Activated CD4-positive, alpha-beta memory T cell treated with anti-CD3 and anti-CD28 coated beads, Interleukin-2, amount 10 ng/mL, durations not matched to agents 7 days and 5 days (primary cell): ENCODE data around the gene CMTM2. TPM values are rescaled to one million over a fixed set of nuclear protein-coding genes. Genes with fewer than 3 reads are reported as not detected.
"Not testable (repeated sequence)": the region's sequence is repeated elsewhere in the genome, so short reads cannot be mapped to it uniquely, and the experiment has no call there.

ENCODE experiments used
- CTCF ChIA-PET: fragments of 350-600 bp; sonication (Branson Sonifier 250); formaldehyde crosslinking; loops from one replicate; lab custom pipeline; 2021; ENCODE audit warnings: antibody characterized with exemption, inconsistent platforms; lab: Charles Lee
- POLR2A ChIA-PET: fragments of 350-600 bp; sonication (Branson Sonifier 250); formaldehyde crosslinking; loops from one replicate; lab custom pipeline; 2021; ENCODE audit warnings: antibody characterized with exemption; lab: Charles Lee
- DNase-seq: peaks from one replicate; pipeline ENCODE4 v3.0.0-alpha.2; 2020
- H3K27ac Mint-ChIP-seq: one replicate; pipeline ENCODE4 v1.8.0; 2021; ENCODE audit warnings: mild to moderate bottlenecking, mixed read lengths
- H3K27me3 Mint-ChIP-seq: one replicate; pipeline ENCODE4 v1.8.0; 2021; ENCODE audit warnings: mixed read lengths
- H3K36me3 Mint-ChIP-seq: one replicate; pipeline ENCODE4 v1.8.0; 2021; ENCODE audit warnings: low read depth, mixed read lengths
- H3K4me1 Mint-ChIP-seq: one replicate; pipeline ENCODE4 v1.8.0; 2021; ENCODE audit warnings: mixed read lengths
- H3K4me3 Mint-ChIP-seq: one replicate; pipeline ENCODE4 v1.8.0; 2021; ENCODE audit warnings: mild to moderate bottlenecking, mixed read lengths
- H3K9me3 Mint-ChIP-seq: one replicate; pipeline ENCODE4 v1.8.0; 2021; ENCODE audit warnings: mixed read lengths
- total RNA-seq, 2 experiments: library from RNA; stranded (reverse); gene quantifications; one replicate each; pipeline ENCODE4 v1.2.3, GENCODE V29; 2021

The CMTM2 gene
- total RNA-seq, 2 experiments from 2014 or later: 0.43 to 0.83 TPM

DNA sequence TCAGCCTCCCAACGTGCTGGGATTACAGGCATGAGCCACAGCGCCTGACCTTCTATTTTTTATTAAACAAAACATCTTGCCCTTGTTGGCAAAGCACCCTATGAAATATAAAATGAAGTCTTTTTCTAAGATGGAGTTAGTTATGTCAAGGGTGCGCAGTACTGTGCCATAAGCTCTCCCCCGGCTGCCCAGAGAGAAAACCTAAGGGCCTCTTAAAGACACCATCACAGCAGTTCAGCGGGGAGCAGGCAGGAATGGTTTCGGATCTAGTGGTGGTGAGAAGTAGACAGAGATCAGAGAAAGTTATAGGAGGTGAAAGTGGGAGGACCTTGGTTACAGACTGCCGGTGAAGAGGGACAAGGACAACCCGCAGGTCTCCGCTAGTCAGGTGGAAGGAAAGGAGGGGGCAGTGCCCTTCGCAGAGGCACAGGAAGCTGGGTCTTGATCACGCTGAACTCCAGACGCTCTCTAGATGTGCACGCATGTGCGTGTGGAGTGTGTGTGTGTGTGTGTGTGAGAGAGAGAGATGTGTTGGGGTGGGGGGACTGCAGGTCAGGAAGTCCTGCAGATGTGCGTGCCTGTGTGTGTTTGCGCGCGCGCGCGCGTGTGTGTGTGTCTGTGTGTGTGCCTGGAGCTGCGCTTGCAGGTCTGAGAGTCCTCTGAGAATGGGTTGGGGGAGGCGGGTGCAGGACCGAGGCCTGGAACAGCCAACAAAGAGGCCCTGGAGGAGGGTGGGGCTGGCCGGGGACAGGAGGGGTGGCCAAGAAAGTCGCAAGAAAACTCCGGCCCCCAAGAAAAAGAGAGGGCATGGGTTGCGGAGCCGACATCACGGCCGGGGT is 24.5 kb downstream of the CMTM2 start:
- Mint-ChIP-seq H3K4me1 (peaks cover 58% of the 10 kb centered on the region), H3K27me3 (no peaks in the 10 kb centered on the region), H3K9me3 (peaks cover 15% of the 10 kb centered on the region), H3K36me3 (peaks cover 36% of the 10 kb centered on the region), H3K27ac (peak overlapping the region; percentile 97), H3K4me3 (peak overlapping the region; percentile 84)
- CTCF ChIA-PET: interaction anchor here (0.9 to 3.4 kb wide), 12 partner anchors 9 to 197 kb away, joined by 3 to 27 read pairs (median 4); partner anchors contain the start of gene CKLF
- DNase-seq: peak; percentile 87
- POLR2A ChIA-PET: interaction anchor here (0.6 to 3.1 kb wide), 19 partner anchors 8 to 271 kb away, joined by 3 to 40 read pairs (median 4); partner anchors contain the start of genes CKLF, CMTM2 and TK2

DNA sequence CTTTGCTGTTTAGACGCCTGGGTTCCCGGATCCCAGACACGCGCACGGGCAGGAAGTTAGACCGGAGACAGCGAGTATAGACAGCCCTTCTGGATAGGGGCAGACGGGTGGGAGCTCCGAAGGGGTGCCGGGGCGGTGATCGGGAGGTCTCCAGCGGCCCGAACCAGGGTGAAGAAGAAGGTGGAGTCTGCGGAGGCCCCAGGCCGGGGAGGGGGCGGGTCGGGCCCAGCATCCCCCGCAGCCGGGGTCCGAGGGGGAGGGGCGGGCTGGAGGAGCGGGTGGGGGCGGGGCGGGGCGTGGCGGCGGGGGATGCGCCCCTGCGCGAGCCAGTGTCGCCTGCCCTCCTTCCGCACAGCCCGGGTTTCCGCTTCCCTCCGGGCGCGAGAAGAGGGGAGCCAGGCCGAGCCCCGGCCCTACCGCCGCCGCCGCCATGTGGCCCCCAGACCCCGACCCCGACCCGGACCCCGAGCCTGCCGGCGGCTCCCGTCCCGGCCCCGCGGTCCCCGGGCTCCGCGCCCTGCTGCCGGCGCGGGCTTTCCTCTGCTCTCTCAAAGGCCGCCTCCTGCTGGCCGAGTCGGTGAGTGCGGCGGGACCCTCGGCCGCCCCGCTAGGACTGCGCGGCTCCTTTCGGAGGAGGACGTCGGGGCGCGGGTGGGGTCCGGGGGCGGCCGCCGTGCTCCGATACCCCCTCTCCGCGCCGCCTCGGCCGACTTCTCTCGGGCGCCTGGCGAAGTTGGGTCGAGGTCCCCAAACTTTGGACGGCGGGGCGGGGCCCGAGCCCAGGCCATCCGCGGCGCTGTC is 25.3 kb downstream of the CMTM2 start, which contains the start of gene CMTM3:
Gene CMTM3, plus strand, starts transcription at position 329 of the 801 bp plus-strand sequence. Its CDS starts 102 bp downstream, at position 431.
- Mint-ChIP-seq H3K4me3 (peak within 1 kb of the TSS; percentile 84), H3K36me3 (peaks cover 39% of the 10 kb centered on the region), H3K9me3 (peaks cover 15% of the 10 kb centered on the region), H3K4me1 (peaks cover 53% of the 10 kb centered on the region), H3K27ac (peak within 1 kb of the TSS; percentile 97), H3K27me3 (no peaks in the 10 kb centered on the region)
- ChIA-PET CTCF (interaction anchor here (0.9 to 3.4 kb wide), 13 partner anchors 10 to 198 kb away, joined by 3 to 27 read pairs (median 4); partner anchors contain the start of gene CKLF), POLR2A (interaction anchor here (1.1 to 3.1 kb wide), 16 partner anchors 15 to 270 kb away, joined by 3 to 40 read pairs (median 4); partner anchors contain the start of genes CKLF, CMTM2 and TK2)
- peak; percentile 77 for DNase-seq

DNA sequence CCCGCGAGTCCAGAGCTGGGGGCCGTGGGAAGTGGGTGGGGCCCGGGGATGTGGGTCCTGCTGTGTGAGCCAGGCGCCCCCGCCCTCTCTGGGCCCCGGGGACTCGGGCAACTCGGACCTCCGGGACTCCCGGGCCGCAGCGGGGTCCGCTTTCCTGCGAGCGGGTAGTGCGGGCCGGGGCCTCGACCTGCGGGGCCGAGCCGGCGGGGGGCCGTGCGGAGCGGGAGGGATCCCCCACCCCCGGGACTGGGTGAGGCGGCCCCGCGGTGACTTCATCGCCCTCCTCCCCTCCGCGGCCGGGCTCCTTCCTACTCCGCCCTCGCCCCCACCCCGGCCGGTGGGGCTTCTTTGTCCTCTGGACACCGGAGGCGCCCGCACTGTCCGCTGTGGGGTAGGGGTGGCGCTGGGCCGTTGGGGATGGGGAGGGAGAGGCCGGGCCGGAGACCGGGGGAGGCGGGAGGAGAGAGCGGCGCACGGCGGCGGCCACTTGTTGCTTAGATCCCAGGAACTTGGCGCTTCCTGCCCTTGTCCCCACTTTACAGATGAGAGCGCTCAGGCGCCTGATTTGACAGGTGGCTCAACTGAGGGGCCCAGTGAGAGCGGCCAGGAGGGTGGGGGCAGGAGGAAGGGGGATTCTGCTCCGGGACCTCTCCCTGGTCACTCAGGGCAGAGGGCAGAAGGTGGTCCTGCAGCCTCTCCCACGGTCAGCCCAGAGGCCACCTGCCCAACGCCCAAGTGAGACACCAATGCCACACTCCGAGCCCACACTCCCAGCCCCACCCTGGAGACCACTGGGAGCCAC is 26.1 kb downstream of the CMTM2 start:
- H3K27ac Mint-ChIP-seq: peak overlapping the region; percentile 71
- ChIA-PET CTCF (interaction anchor here (1.2 to 3.6 kb wide), 5 partner anchors 15 to 198 kb away, joined by 3 to 44 read pairs (median 10); no protein-coding TSS in a partner anchor), POLR2A (interaction anchor here (1.8 to 3.1 kb wide), 6 partner anchors 8 to 83 kb away, joined by 9 to 40 read pairs (median 28); partner anchors contain the start of genes CKLF and TK2)
- DNase-seq: peak; percentile 58
- peaks cover 44% of the 10 kb centered on the region for H3K36me3 Mint-ChIP-seq
- peak overlapping the region; percentile 71 for H3K4me3 Mint-ChIP-seq
- H3K27me3 Mint-ChIP-seq: no peaks in the 10 kb centered on the region
- H3K9me3 Mint-ChIP-seq: peaks cover 12% of the 10 kb centered on the region
- peaks cover 55% of the 10 kb centered on the region for H3K4me1 Mint-ChIP-seq

DNA sequence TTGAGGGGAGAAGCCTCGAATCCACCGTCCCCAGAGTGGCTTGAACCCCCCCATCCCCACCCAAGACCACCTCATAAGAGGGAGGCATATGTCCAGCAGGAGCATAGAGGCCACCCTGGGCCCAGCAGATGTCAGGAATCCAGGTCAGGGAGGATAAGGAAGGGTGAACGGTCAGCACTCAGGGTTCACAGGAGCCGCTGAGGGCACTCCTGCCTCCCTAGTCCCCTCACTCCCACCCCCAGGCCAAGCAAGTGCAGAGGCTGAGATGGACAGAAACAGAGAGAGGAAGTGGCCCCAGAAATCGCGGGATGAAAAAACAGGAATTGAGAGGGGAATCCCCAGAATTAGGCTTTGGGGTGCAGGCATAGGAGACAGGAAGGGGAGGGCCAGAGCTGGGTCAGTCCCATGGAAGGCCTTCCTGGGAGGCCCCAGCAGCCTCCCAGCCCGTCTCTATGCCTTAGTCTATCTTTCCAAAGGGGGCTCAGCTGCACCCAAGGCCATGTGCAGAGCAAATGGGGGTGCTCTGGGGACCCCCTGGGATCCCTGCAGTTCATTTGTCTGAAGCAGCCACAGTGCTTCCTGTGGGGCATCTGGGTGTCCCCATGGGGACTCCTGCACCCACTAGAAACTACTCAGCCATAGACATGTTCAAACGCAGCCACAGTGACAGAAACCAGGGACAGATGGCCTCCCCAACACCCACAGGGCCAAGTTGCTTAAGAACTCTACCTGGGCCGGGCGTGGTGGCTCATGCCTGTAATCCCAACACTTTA is 26.9 kb downstream of the CMTM2 start:
- peaks cover 49% of the 10 kb centered on the region for H3K4me1 Mint-ChIP-seq
- POLR2A ChIA-PET: interaction anchor here (2.0 kb wide), 1 partner anchor 9 kb away, joined by 9 read pairs; no protein-coding TSS in a partner anchor

DNA sequence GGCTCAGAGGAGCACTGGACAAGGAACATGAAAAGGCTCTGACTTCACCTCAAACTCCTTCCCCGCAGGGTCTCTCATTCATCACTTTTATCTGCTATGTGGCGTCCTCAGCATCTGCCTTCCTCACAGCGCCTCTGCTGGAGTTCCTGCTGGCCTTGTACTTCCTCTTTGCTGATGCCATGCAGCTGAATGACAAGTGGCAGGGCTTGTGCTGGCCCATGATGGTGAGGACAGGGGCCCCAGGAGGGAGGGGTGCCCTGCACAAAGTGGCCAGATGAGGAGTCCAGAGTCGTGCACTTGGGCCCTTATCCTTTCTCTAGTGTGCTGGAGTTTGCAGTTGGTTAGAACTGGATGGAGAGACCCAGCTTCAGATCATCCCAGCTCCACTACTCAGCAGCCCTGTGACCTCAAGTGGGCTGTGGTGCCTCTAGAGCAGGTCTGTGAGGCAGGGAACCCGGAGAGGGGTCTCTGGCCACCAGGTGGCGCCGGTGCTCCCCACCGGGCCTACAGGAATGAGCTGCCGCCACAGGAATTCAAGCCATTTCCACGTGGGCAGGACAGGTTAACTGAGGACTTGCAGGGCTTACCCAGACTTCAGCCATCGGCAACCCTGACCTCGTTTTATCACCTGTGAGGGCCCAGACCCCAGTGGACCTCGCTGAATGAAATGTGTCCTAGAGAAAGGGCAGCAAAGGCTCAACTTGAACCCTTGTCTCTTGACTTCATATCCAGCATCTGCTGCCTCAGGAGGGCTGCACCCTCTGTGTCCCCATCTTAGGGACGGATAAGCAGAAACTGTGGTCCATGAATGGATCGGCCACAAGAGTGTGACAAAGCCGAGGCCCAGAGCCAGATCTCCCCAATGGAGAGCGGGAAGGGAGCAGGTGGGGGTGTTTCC is 29.2 kb downstream of the CMTM2 start:
- peak overlapping the region; percentile 17 for H3K4me3 Mint-ChIP-seq
- POLR2A ChIA-PET: interaction anchor here (0.9 to 3.0 kb wide), 10 partner anchors 10 to 259 kb away, joined by 3 to 13 read pairs (median 4); partner anchors contain the start of gene CKLF
- H3K9me3 Mint-ChIP-seq: no peaks in the 10 kb centered on the region

More for the DNA sequence above, 26.9 kb downstream of the CMTM2 start:
- no peaks in the 10 kb centered on the region for H3K27me3 Mint-ChIP-seq
- peak overlapping the region; percentile 71 for H3K4me3 Mint-ChIP-seq
- H3K9me3 Mint-ChIP-seq: peaks cover 6% of the 10 kb centered on the region
- peak overlapping the region; percentile 71 for H3K27ac Mint-ChIP-seq
- CTCF ChIA-PET: interaction anchor here (1.3 to 5.1 kb wide), 3 partner anchors 43 to 265 kb away, joined by 4 to 44 read pairs (median 35); no protein-coding TSS in a partner anchor
- H3K36me3 Mint-ChIP-seq: peaks cover 45% of the 10 kb centered on the region
- DNase-seq: no peak

DNA sequence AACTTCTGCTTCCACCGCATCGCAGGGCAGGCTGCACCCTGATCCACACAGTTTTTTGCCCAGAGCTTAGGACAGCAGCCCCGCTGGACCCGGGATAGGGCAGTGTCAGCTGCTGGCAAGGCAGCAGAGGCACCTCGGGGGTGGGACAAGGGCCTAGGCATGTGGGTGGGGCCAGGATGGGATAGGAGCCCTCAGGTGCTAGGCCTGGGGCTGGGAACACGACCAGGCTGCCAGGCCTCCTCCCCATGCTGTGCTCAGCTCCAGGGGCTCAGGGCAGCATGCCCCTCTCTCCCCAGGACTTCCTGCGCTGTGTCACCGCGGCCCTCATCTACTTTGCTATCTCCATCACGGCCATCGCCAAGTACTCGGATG is 29.9 kb downstream of the CMTM2 start:
- Mint-ChIP-seq H3K4me3 (no peak overlapping the region), H3K27me3 (no peaks in the 10 kb centered on the region), H3K4me1 (peaks cover 38% of the 10 kb centered on the region), H3K27ac (no peak overlapping the region), H3K9me3 (no peaks in the 10 kb centered on the region), H3K36me3 (peaks cover 58% of the 10 kb centered on the region)
- ChIA-PET POLR2A (interaction anchor here (0.9 to 3.0 kb wide), 9 partner anchors 9 to 259 kb away, joined by 3 to 13 read pairs (median 4); partner anchors contain the start of gene CKLF), CTCF (interaction anchor here (0.5 to 5.1 kb wide), 39 partner anchors 8 to 264 kb away, joined by 3 to 44 read pairs (median 5); partner anchors contain the start of gene CKLF)
- no peak for DNase-seq

More for the DNA sequence above, 29.2 kb downstream of the CMTM2 start:
- CTCF ChIA-PET: interaction anchor here (0.5 to 5.1 kb wide), 42 partner anchors 9 to 265 kb away, joined by 3 to 44 read pairs (median 4); partner anchors contain the start of gene CKLF
- no peaks in the 10 kb centered on the region for H3K27me3 Mint-ChIP-seq
- DNase-seq: peak; percentile 82
- H3K36me3 Mint-ChIP-seq: peaks cover 61% of the 10 kb centered on the region
- peak overlapping the region; percentile 75 for H3K27ac Mint-ChIP-seq
- peaks cover 44% of the 10 kb centered on the region for H3K4me1 Mint-ChIP-seq

DNA sequence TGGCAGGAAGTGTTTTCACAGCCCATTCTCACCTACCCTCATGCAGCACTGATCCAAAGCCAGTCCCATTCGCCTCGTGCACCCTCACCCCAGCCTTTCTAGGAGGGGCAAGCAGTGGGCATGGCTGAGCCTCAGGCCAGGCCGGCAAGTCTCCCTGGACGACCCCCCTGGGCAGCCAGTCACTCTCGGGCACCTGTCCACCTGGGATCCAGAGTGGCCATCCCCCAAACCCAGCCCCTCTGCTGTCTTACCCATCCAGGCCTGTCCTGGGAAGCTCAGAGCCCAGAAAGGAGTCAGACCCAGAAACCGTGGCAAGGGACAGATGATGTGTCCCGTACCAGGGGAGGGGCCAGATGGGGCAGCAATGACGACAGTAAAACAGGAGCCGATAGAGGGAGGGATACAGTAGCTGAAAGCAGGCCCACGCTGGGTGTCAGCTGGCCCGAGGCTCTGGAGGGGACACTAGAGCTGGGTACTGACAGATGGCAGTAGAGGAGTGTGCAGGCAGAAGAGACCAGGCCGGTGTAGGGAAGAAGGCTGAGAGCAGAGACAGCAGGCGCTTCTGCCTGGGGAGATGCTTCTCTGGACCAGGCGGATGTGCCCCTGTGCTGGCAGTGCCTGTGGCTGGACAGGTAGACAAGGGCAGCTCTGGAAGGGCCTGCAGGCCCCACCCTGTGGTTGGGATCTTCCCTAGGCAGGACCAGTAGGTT is 31.0 kb downstream of the CMTM2 start:
- no peaks in the 10 kb centered on the region for H3K27me3 Mint-ChIP-seq
- peaks cover 58% of the 10 kb centered on the region for H3K36me3 Mint-ChIP-seq
- H3K9me3 Mint-ChIP-seq: no peaks in the 10 kb centered on the region
- ChIA-PET CTCF (interaction anchor here (1.4 to 5.1 kb wide), 4 partner anchors 10 to 42 kb away, joined by 3 to 35 read pairs (median 16); no protein-coding TSS in a partner anchor), POLR2A (no interaction called here)
- peak overlapping the region; percentile 6 for H3K27ac Mint-ChIP-seq
- H3K4me3 Mint-ChIP-seq: no peak overlapping the region
- DNase-seq: no peak
- peaks cover 35% of the 10 kb centered on the region for H3K4me1 Mint-ChIP-seq

DNA sequence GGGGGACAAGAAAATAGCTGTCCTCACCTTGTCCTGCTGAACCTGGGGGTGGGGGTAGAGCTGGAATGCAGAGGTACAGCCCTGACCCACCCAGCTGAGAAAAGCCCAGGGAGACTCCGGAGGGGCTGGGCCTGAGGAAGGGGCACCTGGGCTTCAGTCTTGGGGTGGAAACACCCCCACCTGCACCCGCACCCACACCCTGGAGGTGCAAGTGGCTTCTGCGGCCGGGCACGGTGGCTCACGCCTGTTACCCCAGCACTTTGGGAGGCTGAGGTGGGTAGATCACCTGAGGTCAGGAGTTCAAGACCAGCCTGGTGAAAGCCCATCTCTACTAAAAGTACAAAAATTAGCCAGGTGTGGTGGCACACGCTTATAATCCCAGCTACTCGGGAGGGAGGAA is 32.6 kb downstream of the CMTM2 start:
- DNase-seq, H3K4me3 Mint-ChIP-seq, H3K27ac Mint-ChIP-seq, H3K27me3 Mint-ChIP-seq, H3K9me3 Mint-ChIP-seq: not testable (repeated sequence)
- ChIA-PET CTCF (interaction anchor here (1.4 kb wide), 1 partner anchor 22 kb away, joined by 3 read pairs; no protein-coding TSS in a partner anchor), POLR2A (interaction anchor here (0.9 kb wide), 1 partner anchor 15 kb away, joined by 3 read pairs; no protein-coding TSS in a partner anchor)
- Mint-ChIP-seq H3K4me1 (peaks cover 25% of the 10 kb centered on the region), H3K36me3 (peaks cover 55% of the 10 kb centered on the region)

DNA sequence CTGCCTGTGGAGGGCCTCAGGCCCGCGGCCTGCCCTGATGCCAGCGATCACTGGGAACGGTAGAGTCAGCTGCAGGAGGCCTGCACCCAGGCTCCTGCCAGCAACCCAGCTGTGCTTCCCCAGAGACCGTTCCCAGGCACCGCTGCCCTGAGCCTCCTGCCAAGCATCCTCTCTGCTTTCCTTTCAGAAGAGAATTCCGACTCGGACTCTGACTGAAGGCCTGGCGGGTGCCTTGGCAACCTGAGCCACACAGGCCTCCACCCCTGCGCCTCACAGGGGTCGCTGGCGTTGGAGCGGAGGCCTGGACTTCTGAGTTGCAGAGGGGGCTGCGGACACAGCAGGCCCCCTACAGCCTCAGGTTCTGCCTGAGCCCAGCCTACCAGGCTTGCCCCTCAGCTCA is 33.2 kb downstream of the CMTM2 start:
- no peak for DNase-seq
- CTCF ChIA-PET: no interaction called here
- H3K27me3 Mint-ChIP-seq: no peaks in the 10 kb centered on the region
- POLR2A ChIA-PET: no interaction called here
- no peak overlapping the region for H3K27ac Mint-ChIP-seq
- H3K4me3 Mint-ChIP-seq: no peak overlapping the region
- peaks cover 20% of the 10 kb centered on the region for H3K4me1 Mint-ChIP-seq
- no peaks in the 10 kb centered on the region for H3K9me3 Mint-ChIP-seq
- H3K36me3 Mint-ChIP-seq: peaks cover 51% of the 10 kb centered on the region
